GM23338 (cell line): Measurements from ENCODE around the gene EPAS1. TPM values are rescaled to one million over a fixed set of nuclear protein-coding genes. Genes with fewer than 3 reads are reported as not detected.

Source experiments
- ATAC-seq: fragments of 200-7000 bp; cut with Tn5 transposase; 3 replicates; pipeline ENCODE4 v1.9.1; 2020
- DNase-seq: peaks from one replicate; pipeline ENCODE4 v3.0.0-alpha.2; 2015; ENCODE audit warnings: low spot score
- H2AFZ ChIP-seq: fragments of 200-600 bp; sonication (generic); 2 replicates; pipeline ENCODE4 v1.8.0; 2016; ENCODE audit warnings: antibody characterized with exemption, mild to moderate bottlenecking, moderate library complexity
- H3F3A ChIP-seq: fragments of 200-600 bp; sonication (generic); replicated peaks from 2 replicates; pipeline ENCODE4 v1.8.0; 2017; ENCODE audit warnings: antibody characterized with exemption, mixed run types, low read depth
- H3K27ac ChIP-seq: fragments of 200-600 bp; sonication (generic); 2 replicates; pipeline ENCODE4 v1.6.1; 2016; ENCODE audit warnings: low read depth
- H3K27me3 ChIP-seq: fragments of 200-600 bp; sonication (generic); 2 replicates; pipeline ENCODE4 v1.8.0; 2016; ENCODE audit warnings: mild to moderate bottlenecking, mixed run types, moderate library complexity; ENCODE audit not compliant: insufficient read depth
- H3K36me3 ChIP-seq: fragments of 200-600 bp; sonication (generic); 2 replicates; pipeline ENCODE4 v1.8.0; 2016; ENCODE audit warnings: mild to moderate bottlenecking; ENCODE audit not compliant: insufficient read depth
- H3K4me1 ChIP-seq: fragments of 200-600 bp; sonication (generic); 2 replicates; pipeline ENCODE4 v1.8.0; 2016; ENCODE audit warnings: mild to moderate bottlenecking, moderate library complexity; ENCODE audit not compliant: insufficient read depth
- H3K4me2 ChIP-seq: fragments of 200-600 bp; sonication (generic); 2 replicates; pipeline ENCODE4 v1.7.1; 2017; ENCODE audit warnings: mixed run types
- H3K4me3 ChIP-seq: fragments of 200-600 bp; sonication (generic); 2 replicates; pipeline ENCODE4 v1.6.1; 2016; ENCODE audit warnings: mixed run types
- H3K79me2 ChIP-seq: fragments of 200-600 bp; sonication (generic); replicated peaks from 2 replicates; pipeline ENCODE4 v1.8.0; 2017; ENCODE audit warnings: mild to moderate bottlenecking; ENCODE audit not compliant: insufficient read depth
- H3K9me2 ChIP-seq: fragments of 200-600 bp; sonication (generic); 2 replicates; pipeline ENCODE4 v1.8.0; 2017; ENCODE audit not compliant: insufficient read depth
- H4K20me1 ChIP-seq: fragments of 200-600 bp; sonication (generic); replicated peaks from 2 replicates; pipeline ENCODE4 v1.8.0; 2017; ENCODE audit warnings: mild to moderate bottlenecking; ENCODE audit not compliant: insufficient read depth
- H3K27ac Mint-ChIP-seq: 2 replicates; pipeline ENCODE4 v1.8.0; 2020; ENCODE audit warnings: inconsistent platforms, mild to moderate bottlenecking, moderate library complexity, mixed read lengths
- H3K27me3 Mint-ChIP-seq: 3 replicates; pipeline ENCODE4 v1.8.0; 2022; ENCODE audit warnings: low read depth, mild to moderate bottlenecking, moderate library complexity, mixed read lengths, inconsistent platforms; ENCODE audit not compliant: insufficient read depth, poor library complexity
- H3K36me3 Mint-ChIP-seq: 3 replicates; pipeline ENCODE4 v1.8.0; 2021; ENCODE audit warnings: low read depth, mild to moderate bottlenecking, inconsistent platforms, moderate library complexity, mixed read lengths
- H3K4me1 Mint-ChIP-seq: 3 replicates; pipeline ENCODE4 v1.8.0; 2020; ENCODE audit warnings: mild to moderate bottlenecking, inconsistent platforms, mixed read lengths
- H3K4me3 Mint-ChIP-seq: 3 replicates; pipeline ENCODE4 v1.8.0; 2021; ENCODE audit warnings: moderate library complexity, mild to moderate bottlenecking, inconsistent platforms, mixed read lengths
- H3K9me3 Mint-ChIP-seq: 3 replicates; pipeline ENCODE4 v1.8.0; 2020; ENCODE audit warnings: moderate library complexity, mild to moderate bottlenecking, inconsistent platforms, mixed read lengths
- CREB1 ChIP-seq: fragments of 250-450 bp; sonication (Bioruptor Pico); IDR thresholded peaks from 2 replicates; pipeline ENCODE4 v1.5.0; 2020; ENCODE audit warnings: low read depth, mild to moderate bottlenecking, moderate library complexity
- EZH2 ChIP-seq: fragments of 200-600 bp; sonication (generic); IDR thresholded peaks from one replicate; pipeline ENCODE4 v1.8.0; 2017; ENCODE audit warnings: antibody characterized with exemption, mild to moderate bottlenecking, low read depth; ENCODE audit not compliant: unreplicated experiment
- EZH2phosphoT487 ChIP-seq: fragments of 200-600 bp; sonication (generic); IDR thresholded peaks from one replicate; pipeline ENCODE4 v1.8.1; 2018; ENCODE audit warnings: antibody characterized with exemption; ENCODE audit not compliant: unreplicated experiment
- JUNB ChIP-seq: IDR thresholded peaks from one replicate; pipeline ENCODE4 v1.6.1; 2016; ENCODE audit warnings: antibody characterized with exemption; ENCODE audit not compliant: unreplicated experiment
- ZNF114 ChIP-seq: fragments of 250-450 bp; sonication (Bioruptor Pico); IDR thresholded peaks from 2 replicates; pipeline ENCODE4 v1.5.0; 2020; ENCODE audit warnings: mild to moderate bottlenecking, moderate library complexity
- ZNF331 ChIP-seq: fragments of 250-450 bp; sonication (Bioruptor Pico); IDR thresholded peaks from 2 replicates; pipeline ENCODE4 v1.5.0; 2020; ENCODE audit warnings: low read depth, mild to moderate bottlenecking, moderate library complexity
- ZNF462 ChIP-seq: fragments of 250-450 bp; sonication (Bioruptor Pico); IDR thresholded peaks from 2 replicates; pipeline ENCODE4 v1.5.0; 2020; ENCODE audit warnings: mild to moderate bottlenecking, moderate library complexity
- polyA plus RNA-seq: library from polyadenylated mRNA; unstranded; fragments of >200 nt; fragmentation: Nextera tagmentation; extraction: Ambion mirVana; gene quantifications from 2 replicates; pipeline ENCODE4 v1.2.1, GENCODE V29; 2016
- total RNA-seq: library from RNA; depleted of rRNA; stranded (reverse); fragments of >200 nt; shearing (Covaris generic); gene quantifications from 2 replicates; pipeline ENCODE4 v1.2.3, GENCODE V29; 2014
- TF ChIP-seq, protein P1 (sequence below), 2 experiments: fragments of 200-600 bp in 1 of 2; sonication (generic) in 1 of 2; conservative IDR thresholded peaks; 2 replicates each; pipeline versions ENCODE4 v1.5.1 to v1.6.1; 2016 to 2017; ENCODE audit warnings: antibody characterized with exemption in 2 of 2, low read depth in 2 of 2, mild to moderate bottlenecking in 2 of 2, moderate library complexity in 1 of 2

EPAS1 gene
- total and polyA plus RNA-seq, 2 experiments from 2014 or later, result 0.68 to 5.4 TPM

DNA sequence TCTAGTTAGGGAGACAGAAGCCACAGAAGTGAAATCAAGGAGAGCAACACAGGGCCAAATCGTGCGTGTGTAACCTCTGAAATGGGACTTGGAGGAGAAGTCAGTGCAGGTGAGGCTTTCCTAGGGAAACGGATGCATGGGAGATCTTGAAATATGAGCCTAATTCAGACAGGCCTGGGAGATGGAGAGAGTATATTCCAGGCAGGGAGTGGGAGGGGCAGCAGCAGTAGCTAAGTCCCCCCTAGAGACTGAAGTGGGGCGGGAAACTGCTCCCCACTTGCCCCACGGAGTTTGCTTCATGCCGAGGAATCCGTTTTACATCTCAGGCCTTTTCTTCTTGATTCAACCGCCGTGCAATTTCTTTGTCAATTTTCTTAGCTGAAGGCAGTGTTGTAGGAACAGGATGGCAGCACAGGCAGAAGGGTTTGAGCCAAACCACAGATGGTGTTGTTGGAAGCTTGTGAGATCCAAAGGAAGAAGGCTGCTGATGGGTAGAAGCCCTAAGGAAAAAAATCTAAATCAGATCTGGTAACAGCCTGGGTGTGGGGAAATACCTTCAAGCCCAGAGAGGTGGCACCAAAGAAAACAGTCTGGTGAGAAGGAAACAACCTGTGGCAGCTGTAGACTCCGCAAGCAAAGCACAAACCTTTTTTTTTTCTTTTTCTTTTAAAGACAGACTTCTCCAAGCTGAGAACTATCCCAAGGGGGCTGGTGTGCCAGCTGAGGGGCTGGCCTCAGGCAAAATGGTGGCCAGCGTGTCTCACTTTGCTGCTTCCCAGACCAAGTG is 40.2 kb downstream of the EPAS1 start:
- Histone ChIP-seq H3K27me3 (no peaks in the 10 kb centered on the region), H3K36me3 (no peaks in the 10 kb centered on the region), H3K4me1 (peaks cover 29% of the 10 kb centered on the region), H4K20me1 (no peaks in the 10 kb centered on the region), H3K79me2 (no peaks in the 10 kb centered on the region), H3K4me3 (no peak overlapping the region), H3K27ac (no peak overlapping the region), H3F3A (no peaks in the 10 kb centered on the region), H2AFZ (no peak overlapping the region), H3K4me2 (no peak overlapping the region), H3K9me2 (0 out of 2 replicates have a peak, but pooled peaks cover 4% of the 10 kb centered on the region)
- no peaks in the 10 kb centered on the region for H3K36me3 Mint-ChIP-seq
- peaks cover 6% of the 10 kb centered on the region for H3K27me3 Mint-ChIP-seq
- TF ChIP-seq CREB1 (CRISPR knock-in tag), result no peak
- TF ChIP-seq, protein P1, sequence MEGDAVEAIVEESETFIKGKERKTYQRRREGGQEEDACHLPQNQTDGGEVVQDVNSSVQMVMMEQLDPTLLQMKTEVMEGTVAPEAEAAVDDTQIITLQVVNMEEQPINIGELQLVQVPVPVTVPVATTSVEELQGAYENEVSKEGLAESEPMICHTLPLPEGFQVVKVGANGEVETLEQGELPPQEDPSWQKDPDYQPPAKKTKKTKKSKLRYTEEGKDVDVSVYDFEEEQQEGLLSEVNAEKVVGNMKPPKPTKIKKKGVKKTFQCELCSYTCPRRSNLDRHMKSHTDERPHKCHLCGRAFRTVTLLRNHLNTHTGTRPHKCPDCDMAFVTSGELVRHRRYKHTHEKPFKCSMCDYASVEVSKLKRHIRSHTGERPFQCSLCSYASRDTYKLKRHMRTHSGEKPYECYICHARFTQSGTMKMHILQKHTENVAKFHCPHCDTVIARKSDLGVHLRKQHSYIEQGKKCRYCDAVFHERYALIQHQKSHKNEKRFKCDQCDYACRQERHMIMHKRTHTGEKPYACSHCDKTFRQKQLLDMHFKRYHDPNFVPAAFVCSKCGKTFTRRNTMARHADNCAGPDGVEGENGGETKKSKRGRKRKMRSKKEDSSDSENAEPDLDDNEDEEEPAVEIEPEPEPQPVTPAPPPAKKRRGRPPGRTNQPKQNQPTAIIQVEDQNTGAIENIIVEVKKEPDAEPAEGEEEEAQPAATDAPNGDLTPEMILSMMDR (conservative IDR thresholded peaks at IDR 0.05; ENCODE audit: low read depth in 2 of 2), result peak in 1 of 2 experiments; percentile 11; a peak in 1 of 4 replicates
- peaks cover 40% of the 10 kb centered on the region for H3K4me1 Mint-ChIP-seq
- no peak overlapping the region for H3K27ac Mint-ChIP-seq
- DNase-seq (no peak), ATAC-seq (no peak)
- no peaks in the 10 kb centered on the region; the same call in 2 of the 3 replicates for H3K9me3 Mint-ChIP-seq
- H3K4me3 Mint-ChIP-seq, result no peak overlapping the region

GRCh38 chr2:46338674-46339073 is 41.5 kb downstream of the EPAS1 start:
- H3K27me3 ChIP-seq, result no peaks in the 10 kb centered on the region
- TF ChIP-seq EZH2 (no peak), ZNF331 (CRISPR knock-in tag) (no peak), ZNF462 (CRISPR knock-in tag) (no peak), EZH2phosphoT487 (no peak), JUNB (no peak), CREB1 (CRISPR knock-in tag) (no peak), ZNF114 (CRISPR knock-in tag) (no peak)
- TF ChIP-seq, protein P1 (conservative IDR thresholded peaks at IDR 0.05; ENCODE audit: low read depth in 2 of 2), result no peak
- no peak overlapping the region for H3K27ac Mint-ChIP-seq
- H3K9me3 Mint-ChIP-seq, result no peaks in the 10 kb centered on the region; the same call in 2 of the 3 replicates
- no peaks in the 10 kb centered on the region for H4K20me1 ChIP-seq
- 0 out of 2 replicates have a peak, but pooled peaks cover 4% of the 10 kb centered on the region for H3K9me2 ChIP-seq
- H3K4me3 Mint-ChIP-seq, result no peak overlapping the region
- no peak overlapping the region for H3K27ac ChIP-seq
- H3K4me3 ChIP-seq, result no peak overlapping the region
- no peak overlapping the region for H3K4me2 ChIP-seq
- H3K4me1 Mint-ChIP-seq, result peaks cover 37% of the 10 kb centered on the region
- no peak for DNase-seq
- peaks cover 6% of the 10 kb centered on the region for H3K27me3 Mint-ChIP-seq
- H3K36me3 ChIP-seq, result no peaks in the 10 kb centered on the region
- ATAC-seq, result no peak
- no peaks in the 10 kb centered on the region for H3K79me2 ChIP-seq
- H2AFZ ChIP-seq, result no peak overlapping the region
- no peaks in the 10 kb centered on the region for H3F3A ChIP-seq
- peaks cover 29% of the 10 kb centered on the region for H3K4me1 ChIP-seq
- H3K36me3 Mint-ChIP-seq, result no peaks in the 10 kb centered on the region
